Measurements from ENCODE around the gene RHPN2. TPM values are rescaled to one million over a fixed set of nuclear protein-coding genes. Genes with fewer than 3 reads are reported as not detected.
"Not testable (repeated sequence)": the region's sequence is repeated elsewhere in the genome, so short reads cannot be mapped to it uniquely, and the experiment has no call there.

The RHPN2 gene
- polyA plus RNA-seq, 1 donor, result 34.4 TPM

GRCh38 chr19:33032218-33032781, 32.4 kb downstream of the RHPN2 start:
- WGBS (ENCODE audit: insufficient coverage, low lambda C conversion rate), result no CpG with 5 or more reads among the region's 8 CpGs
- H3K4me3 ChIP-seq (ENCODE audit: low read length), result no peak overlapping the region
- H3K9me3 ChIP-seq (ENCODE audit: control insufficient read depth, low read depth, low read length), result peaks cover 10% of the 10 kb centered on the region
- H3K4me1 ChIP-seq (ENCODE audit: control insufficient read depth, insufficient read depth, low read length), result peaks cover 12% of the 10 kb centered on the region
- H3K27ac ChIP-seq (ENCODE audit: low read length), result peak overlapping the region; percentile 72
- no peaks in the 10 kb centered on the region for H3K27me3 ChIP-seq (ENCODE audit: control insufficient read depth, insufficient read depth, low read length)
- peaks cover 4% of the 10 kb centered on the region for H3K36me3 ChIP-seq (ENCODE audit: control insufficient read depth, insufficient read depth, low read length)
- peak; percentile 54 to 88 for DNase-seq

GRCh38 chr19:33029746-33030303, 34.9 kb downstream of the RHPN2 start:
- no peak overlapping the region for H3K4me3 ChIP-seq (ENCODE audit: low read length)
- H3K27ac ChIP-seq (ENCODE audit: low read length), result no peak overlapping the region
- 100% methylated on average over 1 of the region's 9 CpGs for WGBS (ENCODE audit: insufficient coverage, low lambda C conversion rate)

GRCh38 chr19:33026602-33027001, 38.1 kb downstream of the RHPN2 start:
- H3K27me3 ChIP-seq (ENCODE audit: control insufficient read depth, insufficient read depth, low read length); H3K4me3 ChIP-seq (ENCODE audit: low read length); H3K4me1 ChIP-seq (ENCODE audit: control insufficient read depth, insufficient read depth, low read length); H3K27ac ChIP-seq (ENCODE audit: low read length); H3K9me3 ChIP-seq (ENCODE audit: control insufficient read depth, low read depth, low read length); DNase-seq: not testable (repeated sequence)
- peaks cover 15% of the 10 kb centered on the region for H3K36me3 ChIP-seq (ENCODE audit: control insufficient read depth, insufficient read depth, low read length)
- no CpG with 5 or more reads among the region's 5 CpGs for WGBS (ENCODE audit: insufficient coverage, low lambda C conversion rate)

More at GRCh38 chr19:33029746-33030303, 34.9 kb downstream of the RHPN2 start:
- no peaks in the 10 kb centered on the region for H3K27me3 ChIP-seq (ENCODE audit: control insufficient read depth, insufficient read depth, low read length)
- H3K36me3 ChIP-seq (ENCODE audit: control insufficient read depth, insufficient read depth, low read length), result peaks cover 2% of the 10 kb centered on the region
- DNase-seq, result no peak
- peaks cover 3% of the 10 kb centered on the region for H3K9me3 ChIP-seq (ENCODE audit: control insufficient read depth, low read depth, low read length)
- peaks cover 12% of the 10 kb centered on the region for H3K4me1 ChIP-seq (ENCODE audit: control insufficient read depth, insufficient read depth, low read length)

- H3K36me3 ChIP-seq (ENCODE audit: control insufficient read depth, insufficient read depth, low read length), result peaks cover 18% of the 10 kb centered on the region
- 100% methylated on average over 3 of the region's 12 CpGs for WGBS (ENCODE audit: insufficient coverage, low lambda C conversion rate)
- not testable (repeated sequence) for H3K27ac ChIP-seq (ENCODE audit: low read length); H3K9me3 ChIP-seq (ENCODE audit: control insufficient read depth, low read depth, low read length); H3K4me1 ChIP-seq (ENCODE audit: control insufficient read depth, insufficient read depth, low read length); H3K4me3 ChIP-seq (ENCODE audit: low read length); H3K27me3 ChIP-seq (ENCODE audit: control insufficient read depth, insufficient read depth, low read length); DNase-seq
Measured at GRCh38 chr19:33025468-33026238, 39.0 kb downstream of the RHPN2 start.

GRCh38 chr19:33024398-33024797, 40.3 kb downstream of the RHPN2 start:
- Histone ChIP-seq H3K27me3 (ENCODE audit: control insufficient read depth, insufficient read depth, low read length) (no peaks in the 10 kb centered on the region), H3K27ac (ENCODE audit: low read length) (no peak overlapping the region), H3K36me3 (ENCODE audit: control insufficient read depth, insufficient read depth, low read length) (peaks cover 21% of the 10 kb centered on the region), H3K9me3 (ENCODE audit: control insufficient read depth, low read depth, low read length) (peaks cover 3% of the 10 kb centered on the region), H3K4me3 (ENCODE audit: low read length) (no peak overlapping the region), H3K4me1 (ENCODE audit: control insufficient read depth, insufficient read depth, low read length) (no peaks in the 10 kb centered on the region)
- 100% methylated on average over 1 of the region's 8 CpGs for WGBS (ENCODE audit: insufficient coverage, low lambda C conversion rate)
- no peak for DNase-seq

- no peaks in the 10 kb centered on the region for H3K4me1 ChIP-seq (ENCODE audit: control insufficient read depth, insufficient read depth, low read length)
- no peaks in the 10 kb centered on the region for H3K27me3 ChIP-seq (ENCODE audit: control insufficient read depth, insufficient read depth, low read length)
- DNase-seq, result no peak
- no peak overlapping the region for H3K27ac ChIP-seq (ENCODE audit: low read length)
- no CpG with 5 or more reads among the region's 11 CpGs for WGBS (ENCODE audit: insufficient coverage, low lambda C conversion rate)
- peaks cover 22% of the 10 kb centered on the region for H3K36me3 ChIP-seq (ENCODE audit: control insufficient read depth, insufficient read depth, low read length)
- no peak overlapping the region for H3K4me3 ChIP-seq (ENCODE audit: low read length)
- H3K9me3 ChIP-seq (ENCODE audit: control insufficient read depth, low read depth, low read length), result no peaks in the 10 kb centered on the region
Measured at GRCh38 chr19:33022472-33023116, 42.1 kb downstream of the RHPN2 start.

- peaks cover 40% of the 10 kb centered on the region for H3K36me3 ChIP-seq (ENCODE audit: control insufficient read depth, insufficient read depth, low read length)
- not testable (repeated sequence) for H3K27ac ChIP-seq (ENCODE audit: low read length); H3K4me3 ChIP-seq (ENCODE audit: low read length); H3K27me3 ChIP-seq (ENCODE audit: control insufficient read depth, insufficient read depth, low read length); DNase-seq; H3K9me3 ChIP-seq (ENCODE audit: control insufficient read depth, low read depth, low read length); H3K4me1 ChIP-seq (ENCODE audit: control insufficient read depth, insufficient read depth, low read length)
- WGBS (ENCODE audit: insufficient coverage, low lambda C conversion rate), result no CpG with 5 or more reads among the region's 4 CpGs
Measured at GRCh38 chr19:33010891-33011290, 53.8 kb downstream of the RHPN2 start.

- DNase-seq, result no peak
- Histone ChIP-seq H3K4me1 (ENCODE audit: control insufficient read depth, insufficient read depth, low read length) (no peaks in the 10 kb centered on the region), H3K9me3 (ENCODE audit: control insufficient read depth, low read depth, low read length) (no peaks in the 10 kb centered on the region), H3K4me3 (ENCODE audit: low read length) (no peak overlapping the region), H3K27ac (ENCODE audit: low read length) (no peak overlapping the region), H3K27me3 (ENCODE audit: control insufficient read depth, insufficient read depth, low read length) (no peaks in the 10 kb centered on the region), H3K36me3 (ENCODE audit: control insufficient read depth, insufficient read depth, low read length) (peaks cover 40% of the 10 kb centered on the region)
- no CpG with 5 or more reads among the region's 4 CpGs for WGBS (ENCODE audit: insufficient coverage, low lambda C conversion rate)
Measured at GRCh38 chr19:33008738-33009137, 56.0 kb downstream of the RHPN2 start.

GRCh38 chr19:33005440-33005839, 59.2 kb downstream of the RHPN2 start:
- Histone ChIP-seq H3K9me3 (ENCODE audit: control insufficient read depth, low read depth, low read length) (no peaks in the 10 kb centered on the region), H3K36me3 (ENCODE audit: control insufficient read depth, insufficient read depth, low read length) (peaks cover 39% of the 10 kb centered on the region), H3K4me1 (ENCODE audit: control insufficient read depth, insufficient read depth, low read length) (no peaks in the 10 kb centered on the region), H3K27ac (ENCODE audit: low read length) (no peak overlapping the region), H3K27me3 (ENCODE audit: control insufficient read depth, insufficient read depth, low read length) (no peaks in the 10 kb centered on the region), H3K4me3 (ENCODE audit: low read length) (no peak overlapping the region)
- DNase-seq, result peak; percentile 11 to 33
- WGBS (ENCODE audit: insufficient coverage, low lambda C conversion rate), result no CpG with 5 or more reads among the region's 5 CpGs

GRCh38 chr19:33003424-33004024, 61.2 kb downstream of the RHPN2 start:
- not testable (repeated sequence) for H3K27ac ChIP-seq (ENCODE audit: low read length); H3K4me1 ChIP-seq (ENCODE audit: control insufficient read depth, insufficient read depth, low read length); H3K9me3 ChIP-seq (ENCODE audit: control insufficient read depth, low read depth, low read length); H3K4me3 ChIP-seq (ENCODE audit: low read length); H3K27me3 ChIP-seq (ENCODE audit: control insufficient read depth, insufficient read depth, low read length)
- 13% methylated on average over 1 of the region's 6 CpGs for WGBS (ENCODE audit: insufficient coverage, low lambda C conversion rate)
- DNase-seq, result peak in 1 of 2 donors; percentile 27
- H3K36me3 ChIP-seq (ENCODE audit: control insufficient read depth, insufficient read depth, low read length), result peaks cover 31% of the 10 kb centered on the region
